Measurements from ENCODE around the gene SCAI.

SCAI gene

GRCh38 chr9:125066839-125067619 is 76.3 kb downstream of the SCAI start:
- peak; percentile 13 for DNase-seq (ENCODE audit: low read depth, low spot score)
- no peak for TF ChIP-seq CTCF (IDR thresholded peaks at IDR 0.05; ENCODE audit: low read depth, low read length)
- in situ Hi-C loops (cut with HindIII; ENCODE audit: low sequenced_read_pairs): no loop called here

GRCh38 chr9:125061391-125061790 is 81.9 kb downstream of the SCAI start:
- no peak overlapping the region for H3K4me3 ChIP-seq (ENCODE audit: low read depth, low read length)
- no peak for DNase-seq (ENCODE audit: low read depth, low spot score)
- in situ Hi-C loops (cut with HindIII; ENCODE audit: low sequenced_read_pairs): no loop called here
- TF ChIP-seq CTCF (IDR thresholded peaks at IDR 0.05; ENCODE audit: low read depth, low read length): no peak

More at GRCh38 chr9:125066839-125067619, 76.3 kb downstream of the SCAI start:
- no peak overlapping the region for H3K4me3 ChIP-seq (ENCODE audit: low read depth, low read length)

- H3K4me3 ChIP-seq (ENCODE audit: low read depth, low read length): no peak overlapping the region
- no peak for DNase-seq (ENCODE audit: low read depth, low spot score)
- TF ChIP-seq CTCF (IDR thresholded peaks at IDR 0.05; ENCODE audit: low read depth, low read length): no peak
- in situ Hi-C loops (cut with HindIII; ENCODE audit: low sequenced_read_pairs): no loop called here
These were observed 93.9 kb downstream of the SCAI start for GRCh38 chr9:125049212-125050049.

- H3K4me3 ChIP-seq (ENCODE audit: low read depth, low read length): no peak overlapping the region
- no peak for TF ChIP-seq CTCF (IDR thresholded peaks at IDR 0.05; ENCODE audit: low read depth, low read length)
- DNase-seq (ENCODE audit: low read depth, low spot score): no peak
- in situ Hi-C loops (cut with HindIII; ENCODE audit: low sequenced_read_pairs): no loop called here
These were observed 99.7 kb downstream of the SCAI start for GRCh38 chr9:125043631-125044030.

- DNase-seq (ENCODE audit: low read depth, low spot score): no peak
- no peak overlapping the region for H3K4me3 ChIP-seq (ENCODE audit: low read depth, low read length)
- in situ Hi-C loops (cut with HindIII; ENCODE audit: low sequenced_read_pairs): no loop called here
- no peak for TF ChIP-seq CTCF (IDR thresholded peaks at IDR 0.05; ENCODE audit: low read depth, low read length)
These were observed 100.2 kb downstream of the SCAI start for GRCh38 chr9:125043148-125043547.

- no peak for TF ChIP-seq CTCF (IDR thresholded peaks at IDR 0.05; ENCODE audit: low read depth, low read length)
- H3K4me3 ChIP-seq (ENCODE audit: low read depth, low read length): no peak overlapping the region
- in situ Hi-C loops (cut with HindIII; ENCODE audit: low sequenced_read_pairs): no loop called here
- DNase-seq (ENCODE audit: low read depth, low spot score): no peak
These were observed 105.2 kb downstream of the SCAI start for GRCh38 chr9:125038166-125038565.
